K562 (cell line): ENCODE measurements around the gene DMAC2L. TPM values are rescaled to one million over a fixed set of nuclear protein-coding genes. Genes with fewer than 3 reads are reported as not detected.

Source experiments
- BMI1 ChIP-seq: fragments of 150-350 bp; IDR thresholded peaks from 2 replicates; pipeline ENCODE4 v1.6.1; 2014; ENCODE audit warnings: low read length
- CC2D1A ChIP-seq: fragments of 450-650 bp; IDR thresholded peaks from 2 replicates; pipeline ENCODE4 v1.6.1; 2017; ENCODE audit warnings: mild to moderate bottlenecking
- COPS2 ChIP-seq: fragments of 450-650 bp; conservative IDR thresholded peaks from 2 replicates; pipeline ENCODE4 v1.6.1; 2016; ENCODE audit warnings: mild to moderate bottlenecking, moderate library complexity
- FOXP1 ChIP-seq: sonication (generic); formaldehyde crosslinking; IDR thresholded peaks from 2 replicates; pipeline ENCODE4 v1.8.0; 2022; ENCODE audit warnings: mild to moderate bottlenecking, missing genetic modification reagents
- HCFC1 ChIP-seq: IDR thresholded peaks from 2 replicates; pipeline ENCODE4 v1.6.1; 2012; ENCODE audit warnings: low read depth, low read length, improper control_type of control experiment
- HOMEZ ChIP-seq: fragments of 250-450 bp; sonication (Bioruptor Pico); IDR thresholded peaks from 2 replicates; pipeline ENCODE4 v1.4.0; 2020; ENCODE audit warnings: mild to moderate bottlenecking, moderate library complexity
- MECOM ChIP-seq: fragments of 250-450 bp; sonication (Bioruptor Pico); IDR thresholded peaks from 2 replicates; pipeline ENCODE4 v1.8.0; 2022; ENCODE audit warnings: inconsistent platforms
- NFXL1 ChIP-seq: fragments of 450-650 bp; formaldehyde crosslinking; IDR thresholded peaks from 2 replicates; pipeline ENCODE4 v1.4.0; 2021; ENCODE audit warnings: mild to moderate bottlenecking
- NR4A1 ChIP-seq, 2 experiments: fragments of 250-450 bp in 1 of 2; fragments of 450-650 bp in 1 of 2; sonication (Bioruptor Pico) in 1 of 2; IDR thresholded peaks; 2 replicates each; pipeline versions ENCODE4 v1.4.0 to v1.6.1; 2016 to 2020; ENCODE audit warnings: mild to moderate bottlenecking in 2 of 2, missing compliant biosample characterization in 1 of 2, missing genetic modification characterization in 1 of 2, moderate library complexity in 1 of 2
- RBM15 ChIP-seq: fragments of 200-400 bp; formaldehyde crosslinking; IDR thresholded peaks from 2 replicates; pipeline ENCODE4 v1.6.1; 2018; ENCODE audit warnings: mild to moderate bottlenecking, low read length, moderate library complexity; ENCODE audit not compliant: insufficient read depth
- THRB ChIP-seq: fragments of 450-650 bp; formaldehyde crosslinking; conservative IDR thresholded peaks from 2 replicates; pipeline ENCODE4 v1.4.0; 2022; ENCODE audit warnings: mild to moderate bottlenecking, missing genetic modification characterization
- YBX1 ChIP-seq: fragments of 450-650 bp; IDR thresholded peaks from 2 replicates; pipeline ENCODE4 v1.7.1; 2016; ENCODE audit warnings: mild to moderate bottlenecking
- ZNF384 ChIP-seq: IDR thresholded peaks from 2 replicates; pipeline ENCODE4 v1.6.1; 2012; ENCODE audit warnings: low read depth, low read length, improper control_type of control experiment
- ZNF592 ChIP-seq: fragments of 450-650 bp; IDR thresholded peaks from 2 replicates; pipeline ENCODE4 v1.6.1; 2017; ENCODE audit warnings: antibody characterized with exemption, mild to moderate bottlenecking
- ZNF639 ChIP-seq, 2 experiments: fragments of 200-800 bp in 1 of 2; sonication (Bioruptor generic) in 1 of 2; sonication (generic) in 1 of 2; formaldehyde crosslinking in 1 of 2; IDR thresholded peaks in 1 of 2; conservative IDR thresholded peaks in 1 of 2; 2 replicates each; pipeline versions ENCODE4 v1.5.0 to v1.6.1; 2016 to 2020; ENCODE audit warnings: missing compliant biosample characterization in 1 of 2, missing genetic modification characterization in 1 of 2, missing genetic modification reagents in 1 of 2
- ZNF695 ChIP-seq: fragments of 450-650 bp; formaldehyde crosslinking; IDR thresholded peaks from 2 replicates; pipeline ENCODE4 v1.4.0; 2020; ENCODE audit warnings: mild to moderate bottlenecking, moderate library complexity
- polyA plus RNA-seq, 8 experiments: library from polyadenylated mRNA; depleted of rRNA in 4 of 8; stranded (reverse) in 5 of 8; unstranded in 3 of 8; fragments of >200 nt; fragmentation: Nextera tagmentation in 2 of 8; fragmentation: Illumina TruSeq in 1 of 8; extraction: Ambion mirVana in 2 of 8; extraction: Trizol in 1 of 8; gene quantifications; 2 replicates each; pipeline versions ENCODE4 v1.2.1 to v1.2.3, GENCODE V29; 2011 to 2014; ENCODE audit warnings: inconsistent platforms in 1 of 8, missing spikeins in 1 of 8
- total RNA-seq, 7 experiments: library from RNA; depleted of rRNA in 6 of 7; stranded (reverse); fragments of >200 nt in 6 of 7; fragmentation: Illumina TruSeq in 2 of 7; extraction: Trizol in 2 of 7; gene quantifications; 2 replicates each; pipeline versions ENCODE4 v1.2.1 to v1.2.3, GENCODE V29; 2011 to 2021; ENCODE audit warnings: low replicate concordance in 1 of 7

Gene DMAC2L
- total and polyA plus RNA-seq, 9 of the 15 experiments (the other 6 are each of a cell fraction or from before 2014, with no cell fraction given) = 4.0 to 37.2 (median 9.3) TPM

GRCh38 chr14:50342221-50343078 lies 30.3 kb downstream of the DMAC2L start (continued):
- no peak for TF ChIP-seq HOMEZ
- TF ChIP-seq NR4A1 (CRISPR knock-in tag; IDR thresholded peaks at IDR 0.05) = no peak
- no peak for TF ChIP-seq NR4A1 (tag; IDR thresholded peaks at IDR 0.05)
- TF ChIP-seq MECOM (CRISPR knock-in tag) = peak; percentile 97
- TF ChIP-seq BMI1 = no peak
- TF ChIP-seq CC2D1A = no peak; the same call in 1 of the 2 replicates
- 0 out of 2 replicates have a peak, but pooled peaks have one; percentile 33 for TF ChIP-seq HCFC1
- TF ChIP-seq FOXP1 = no peak
- TF ChIP-seq ZNF639 (CRISPR knock-in tag; conservative IDR thresholded peaks at IDR 0.05 in 1 of 2, IDR thresholded peaks at IDR 0.05 in 1 of 2) = no peak
- TF ChIP-seq ZNF695 (CRISPR knock-in tag) = no peak
- no peak for TF ChIP-seq YBX1
- TF ChIP-seq THRB (CRISPR knock-in tag) = no peak
- no peak for TF ChIP-seq COPS2
- no peak; the same call in 1 of the 2 replicates for TF ChIP-seq ZNF384
- no peak for TF ChIP-seq RBM15
- TF ChIP-seq ZNF592 = peak; percentile 51; the same call in 1 of the 2 replicates
- TF ChIP-seq NFXL1 (CRISPR knock-in tag) = no peak
